NCI-H748 (cell line): ENCODE measurements around the gene LMAN2.
"Not testable (repeated sequence)": the region's sequence is repeated elsewhere in the genome, so short reads cannot be mapped to it uniquely, and the experiment has no call there.

ENCODE experiments used
- DNase-seq: peaks from one replicate; lab custom pipeline; 2025; ENCODE audit not compliant: unreplicated experiment; lab: John Stamatoyannopoulos, UW

LMAN2 gene

DNA sequence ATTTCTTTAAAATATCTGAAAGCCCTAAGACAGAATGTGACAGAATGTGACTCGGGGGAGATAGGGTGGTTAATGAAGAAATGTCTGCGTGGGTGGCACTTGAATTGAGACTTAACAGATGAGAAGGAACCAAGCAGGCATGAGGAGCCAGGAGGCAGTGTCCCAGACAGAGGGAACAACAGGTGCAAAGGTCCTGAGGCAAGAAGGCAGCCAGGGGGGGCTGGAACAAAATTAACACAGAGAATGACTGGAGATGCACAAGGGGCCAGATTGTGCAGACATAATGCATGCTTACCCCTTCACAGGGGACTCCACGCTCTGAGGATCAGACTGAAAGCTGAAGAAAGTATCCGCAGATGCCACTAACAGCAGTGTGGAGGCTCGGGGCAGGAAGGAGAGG is 1.7 kb downstream of the LMAN2 start:
- no peak for DNase-seq

DNA sequence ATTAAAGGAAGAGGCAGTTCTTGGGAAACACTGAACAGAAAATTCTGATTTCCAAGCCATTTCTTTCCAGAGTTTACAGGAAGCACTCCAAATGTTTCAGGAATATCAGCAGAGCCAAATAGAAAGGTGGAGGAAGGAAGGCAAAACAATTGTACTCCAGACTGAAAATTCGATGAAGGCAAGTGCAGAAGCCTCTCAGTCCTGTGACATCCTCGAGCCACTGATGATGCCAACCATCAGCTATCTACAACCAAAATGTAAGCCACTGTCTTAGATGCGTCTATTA is 2.2 kb downstream of the LMAN2 start:
- DNase-seq = no peak

DNA sequence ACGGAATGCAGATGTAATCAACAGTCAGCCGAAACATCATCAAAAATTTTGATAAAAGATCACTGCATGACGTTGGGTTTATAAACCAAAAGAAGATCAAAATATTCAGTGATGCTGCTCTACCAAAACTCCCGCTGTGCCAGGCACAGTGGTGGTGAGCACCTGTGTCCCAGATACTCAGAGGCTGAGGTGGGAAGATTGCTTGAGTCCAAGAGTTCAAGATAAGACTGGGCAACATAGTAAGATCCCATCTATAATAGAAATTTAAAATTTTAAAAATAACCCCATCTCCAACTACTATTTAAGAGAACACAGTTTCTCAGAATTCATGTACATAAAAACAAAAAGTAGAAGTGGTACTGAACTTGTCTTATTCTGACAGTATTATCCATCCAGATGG is 3.8 kb downstream of the LMAN2 start:
- no peak for DNase-seq

DNA sequence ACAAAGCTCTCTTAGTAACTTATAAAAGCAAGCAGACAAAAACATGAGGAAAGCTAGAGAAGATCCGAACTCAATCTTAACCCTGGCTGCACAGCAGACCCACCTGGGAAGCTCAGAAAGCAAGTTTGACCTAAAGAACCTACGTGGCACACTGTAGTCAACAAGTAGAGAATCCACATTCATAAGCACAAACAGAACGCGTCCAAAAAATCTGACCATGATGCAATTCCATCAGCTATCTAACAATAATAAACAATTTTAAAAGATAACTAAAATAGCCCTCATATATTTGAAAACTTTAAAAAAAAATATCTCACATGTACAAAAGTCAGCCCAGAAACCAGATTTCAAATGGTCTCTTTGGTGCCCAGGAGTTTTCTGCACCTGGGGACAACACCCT is 4.6 kb downstream of the LMAN2 start:
- no peak for DNase-seq

DNA sequence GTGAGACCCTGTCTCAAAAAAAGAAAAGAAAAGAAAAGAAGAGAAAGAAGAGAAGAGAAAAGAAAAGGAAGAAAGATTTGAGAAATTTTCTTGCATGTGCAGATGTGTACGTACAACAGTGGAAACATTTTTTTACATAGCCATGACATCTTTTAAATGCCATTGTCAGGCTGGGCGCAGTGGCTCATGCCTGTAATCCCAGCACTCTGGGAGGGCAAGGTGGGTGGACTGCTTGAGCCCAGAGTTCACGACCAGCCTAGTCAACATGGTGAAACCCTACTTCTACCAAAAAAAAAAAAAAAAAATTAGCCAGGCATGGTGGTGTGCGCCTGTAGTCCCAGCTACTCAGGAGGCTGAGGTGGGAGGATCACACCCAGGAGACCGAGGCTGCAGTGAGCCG is 6.6 kb downstream of the LMAN2 start:
- DNase-seq = no peak

DNA sequence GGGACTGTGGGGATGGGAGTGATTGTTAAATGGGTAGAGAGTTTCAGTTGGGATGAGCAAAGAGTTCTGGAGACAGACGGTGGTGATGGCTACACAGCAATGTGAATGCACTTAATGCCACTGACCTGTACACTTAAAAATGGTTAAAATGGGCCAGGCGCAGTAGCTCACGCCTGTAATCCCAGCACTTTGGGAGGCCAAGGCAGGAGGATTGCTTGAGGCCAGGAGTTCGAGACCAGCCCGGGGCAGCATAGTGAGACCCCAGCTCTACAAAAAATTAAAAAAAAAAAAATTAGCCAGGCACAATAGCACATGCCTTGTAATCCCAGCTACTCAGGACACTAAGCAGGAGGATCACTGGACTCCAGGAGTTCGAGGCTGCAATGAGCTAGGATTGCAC is 7.7 kb downstream of the LMAN2 start:
- no peak for DNase-seq

DNA sequence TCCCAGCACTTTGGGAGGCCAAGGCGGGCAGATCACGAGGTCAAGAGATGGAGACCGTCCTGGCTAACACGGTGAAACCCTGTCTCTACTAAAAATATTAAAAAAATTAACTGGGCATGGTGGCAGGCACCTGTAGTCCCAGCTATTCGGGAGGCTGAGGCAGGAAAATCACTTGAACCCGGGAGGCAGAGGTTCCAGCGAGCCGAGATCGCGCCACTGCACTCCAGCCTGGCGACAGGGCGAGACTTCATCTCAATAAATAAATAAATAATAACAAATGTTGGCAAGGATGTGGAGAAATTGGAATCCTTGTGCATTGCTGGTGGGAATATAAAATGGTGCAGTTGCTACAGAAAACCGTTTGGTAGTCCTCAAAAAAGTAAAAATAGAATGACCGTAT is 8.5 kb downstream of the LMAN2 start:
- DNase-seq = not testable (repeated sequence)

DNA sequence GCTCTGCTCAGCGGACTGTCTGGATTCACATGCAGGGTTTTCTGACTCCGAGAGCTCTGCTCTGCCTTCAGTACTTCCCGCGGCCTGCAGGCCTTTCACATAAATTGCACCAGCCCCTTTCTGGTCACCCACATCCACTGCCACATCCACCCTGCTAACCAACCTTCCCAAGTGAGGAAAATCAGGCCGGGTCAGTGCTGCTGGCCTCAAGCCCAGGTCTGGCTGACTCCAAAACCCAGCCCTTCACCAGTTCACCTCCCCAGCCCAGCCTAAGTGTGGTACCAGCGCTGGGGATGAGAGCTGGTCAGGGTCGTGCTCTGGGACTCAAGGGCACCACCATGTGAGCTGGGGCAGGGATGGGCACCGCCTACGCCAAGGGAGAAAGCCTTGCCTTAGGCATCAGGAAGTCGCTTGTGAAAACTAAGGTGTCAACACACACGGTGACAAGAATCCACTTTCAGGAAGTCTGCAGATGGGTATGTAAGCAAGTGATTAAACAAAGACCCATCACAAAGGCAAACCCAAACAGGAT is 12.3 kb downstream of the LMAN2 start:
- DNase-seq = no peak

DNA sequence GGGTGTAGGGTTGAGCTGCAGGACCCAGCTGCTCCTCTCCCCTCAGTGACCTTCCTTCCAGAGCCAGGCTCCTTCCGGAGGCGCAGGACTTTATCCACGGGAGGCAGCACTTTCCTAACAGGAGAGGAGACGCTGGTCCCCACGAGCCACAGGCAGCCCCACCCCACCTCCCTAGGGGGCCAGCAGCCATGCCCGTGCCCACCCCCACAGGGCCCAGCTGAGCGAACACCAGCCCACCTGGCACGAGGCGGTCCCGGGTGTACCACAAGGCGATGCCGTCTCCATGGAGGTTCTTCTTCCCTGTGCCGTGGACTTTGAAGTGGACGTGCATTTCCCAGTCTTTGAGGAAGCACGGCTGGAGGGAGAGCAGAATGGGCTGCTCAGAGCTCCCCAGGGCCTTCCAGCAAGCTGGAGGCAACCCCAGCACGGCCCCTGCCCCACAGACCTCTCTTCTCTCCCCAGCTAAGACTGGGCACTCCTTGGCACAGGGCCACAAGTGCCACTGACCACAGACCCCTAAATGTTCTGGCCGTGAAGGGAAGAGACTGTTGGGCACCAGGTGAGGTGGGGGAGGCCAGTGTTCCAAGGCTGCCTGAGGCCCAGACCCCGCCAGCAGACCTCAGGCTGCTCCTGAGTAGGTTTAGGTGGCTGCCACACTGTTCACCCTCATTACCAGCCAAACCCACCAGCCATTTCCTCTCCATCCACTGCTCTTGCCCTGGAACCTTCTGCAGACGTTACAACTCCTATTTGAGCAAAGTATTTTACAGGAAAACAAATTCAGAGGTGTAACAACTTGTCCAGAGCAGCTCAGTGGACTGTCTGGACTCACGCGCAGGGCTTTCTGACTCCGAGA is 13.0 kb downstream of the LMAN2 start:
- DNase-seq = no peak

DNA sequence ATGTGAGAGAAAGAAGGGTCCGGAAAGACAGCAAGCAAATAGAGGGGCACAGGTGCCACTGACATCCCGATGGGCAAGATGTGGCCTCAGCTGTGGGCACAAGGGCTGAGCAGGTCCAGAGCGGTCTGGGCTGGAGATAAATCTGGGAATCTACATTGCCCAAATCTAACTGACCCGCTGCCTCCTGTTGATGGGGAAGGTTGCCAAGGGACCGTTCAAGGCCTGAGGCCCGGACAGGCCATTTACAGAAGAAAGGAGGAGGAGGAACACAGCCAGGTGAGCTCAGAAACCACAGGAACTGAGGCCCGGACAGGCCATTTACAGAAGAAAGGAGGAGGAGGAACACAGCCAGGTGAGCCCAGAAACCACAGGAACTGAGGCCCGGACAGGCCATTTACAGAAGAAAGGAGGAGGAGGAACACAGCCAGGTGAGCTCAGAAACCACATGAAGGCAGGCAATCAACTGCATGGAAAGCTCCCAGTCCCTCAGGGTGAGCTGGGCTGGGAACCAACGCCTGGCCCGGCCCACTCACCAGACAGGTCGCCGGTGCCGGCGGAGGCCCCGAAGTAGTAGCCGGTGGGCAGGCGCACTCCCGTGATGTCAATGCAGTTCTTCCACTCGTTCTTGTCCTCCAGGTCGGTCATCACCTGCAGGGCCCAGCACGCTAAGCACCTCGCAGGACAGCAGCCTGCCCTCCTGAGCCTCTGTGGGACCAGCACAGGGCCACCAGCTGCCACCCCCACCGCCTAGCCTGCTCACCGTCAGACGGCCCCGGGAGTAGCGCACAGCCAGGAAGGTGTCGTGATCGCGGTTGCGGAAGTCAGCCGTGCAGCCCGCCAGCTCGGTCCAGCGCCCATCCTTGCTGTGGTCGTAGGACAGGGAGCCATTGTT is 14.6 kb downstream of the LMAN2 start:
- no peak for DNase-seq

DNA sequence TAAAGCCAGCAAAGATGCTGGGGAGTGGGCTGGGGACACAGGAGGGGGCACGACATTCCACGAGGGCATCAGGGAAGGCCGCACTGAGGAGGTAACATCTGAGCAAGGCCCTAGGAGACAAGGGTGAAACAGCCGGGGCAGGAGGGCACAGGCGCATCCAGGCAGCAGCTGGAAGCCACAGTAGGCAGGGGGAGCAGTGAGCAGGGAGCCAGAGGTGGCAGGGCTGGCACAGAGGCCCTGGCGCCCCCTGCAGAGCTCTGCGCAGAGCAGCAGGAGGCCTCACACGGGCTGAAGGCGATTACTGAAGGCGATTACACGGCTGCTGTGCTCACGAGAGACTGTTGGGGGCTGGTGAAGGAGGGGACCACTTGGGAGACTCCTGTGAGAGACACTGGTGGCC is 15.4 kb downstream of the LMAN2 start:
- no peak for DNase-seq

DNA sequence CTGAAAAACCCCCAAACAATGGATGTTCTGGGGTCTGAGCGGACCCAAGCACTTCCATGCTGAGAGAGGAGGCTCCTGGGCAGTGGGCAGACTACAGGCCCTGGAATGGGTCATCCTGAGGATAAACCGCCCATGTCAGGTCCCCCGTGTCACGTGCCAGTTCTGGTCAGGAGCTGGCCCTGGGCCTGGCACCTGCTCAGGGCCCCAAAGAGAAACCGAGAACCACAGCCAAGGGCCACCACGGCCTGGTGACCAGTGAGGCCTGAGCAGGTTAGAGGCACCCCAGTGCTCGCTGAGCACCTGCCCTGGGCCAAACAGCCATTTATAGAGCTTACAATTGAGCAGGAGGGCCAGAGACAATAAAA is 15.8 kb downstream of the LMAN2 start:
- no peak for DNase-seq

DNA sequence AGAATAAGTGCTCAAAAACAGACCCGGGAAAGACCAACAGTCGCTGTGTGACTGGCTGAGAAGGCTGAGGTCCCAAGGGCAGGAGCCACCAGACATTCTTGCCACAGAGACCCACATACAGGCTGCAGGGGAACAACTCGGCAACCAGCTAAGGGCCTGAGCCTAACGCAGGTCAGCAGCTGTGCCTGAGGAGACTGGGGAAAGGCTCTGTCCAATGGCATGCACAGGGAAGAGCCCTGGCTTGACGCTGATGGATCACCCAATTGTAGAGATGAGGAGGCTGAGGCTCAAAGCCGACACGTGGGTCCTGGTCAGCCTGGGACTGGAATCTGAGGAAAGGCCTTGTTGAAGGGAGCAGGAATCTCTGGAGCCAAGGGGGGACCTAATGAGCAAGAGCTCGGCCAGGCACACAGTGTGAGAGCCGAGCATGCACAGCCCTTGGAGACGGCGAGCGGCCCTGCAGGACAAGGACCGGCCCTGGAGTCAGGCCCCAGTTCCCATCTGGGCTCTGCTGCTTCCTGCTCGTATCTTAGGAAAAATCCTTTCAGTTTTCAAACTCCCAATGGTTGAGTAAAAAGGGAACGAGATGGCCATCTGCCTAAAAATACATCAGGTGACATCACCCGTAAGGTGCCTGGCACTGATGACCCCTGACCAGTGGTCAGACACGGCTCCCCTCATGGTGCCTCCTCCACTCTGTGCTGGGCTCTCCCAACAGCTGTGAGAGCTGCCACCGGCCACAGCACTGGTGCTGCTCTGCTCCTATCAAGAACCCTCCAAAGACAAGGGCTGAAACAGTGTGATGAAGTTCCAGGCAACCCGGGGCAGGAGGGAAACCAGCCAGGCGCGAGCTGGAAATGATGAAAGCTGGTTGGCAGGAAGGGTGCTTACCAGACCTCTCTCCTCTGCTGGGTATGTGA is 16.4 kb downstream of the LMAN2 start:
- no peak for DNase-seq

DNA sequence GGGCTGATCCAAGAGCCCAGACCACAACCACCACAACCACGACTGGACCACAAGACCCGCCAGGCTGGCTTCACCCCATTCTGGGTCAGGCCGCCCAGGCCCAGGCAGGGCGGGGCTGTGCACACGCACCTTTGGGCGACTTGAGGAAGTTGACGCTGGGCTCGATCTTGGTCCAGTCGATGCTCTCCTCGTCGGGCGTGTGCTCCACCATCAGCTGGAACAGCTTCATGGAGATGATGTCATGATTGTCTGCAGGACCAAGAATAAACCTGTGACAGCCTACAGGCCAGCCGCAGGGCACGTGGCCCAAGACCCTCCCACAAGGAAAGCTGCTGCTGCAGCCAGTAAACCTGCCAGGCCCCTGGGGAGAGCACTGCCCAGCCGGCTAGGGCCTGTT is 17.3 kb downstream of the LMAN2 start:
- DNase-seq = no peak

DNA sequence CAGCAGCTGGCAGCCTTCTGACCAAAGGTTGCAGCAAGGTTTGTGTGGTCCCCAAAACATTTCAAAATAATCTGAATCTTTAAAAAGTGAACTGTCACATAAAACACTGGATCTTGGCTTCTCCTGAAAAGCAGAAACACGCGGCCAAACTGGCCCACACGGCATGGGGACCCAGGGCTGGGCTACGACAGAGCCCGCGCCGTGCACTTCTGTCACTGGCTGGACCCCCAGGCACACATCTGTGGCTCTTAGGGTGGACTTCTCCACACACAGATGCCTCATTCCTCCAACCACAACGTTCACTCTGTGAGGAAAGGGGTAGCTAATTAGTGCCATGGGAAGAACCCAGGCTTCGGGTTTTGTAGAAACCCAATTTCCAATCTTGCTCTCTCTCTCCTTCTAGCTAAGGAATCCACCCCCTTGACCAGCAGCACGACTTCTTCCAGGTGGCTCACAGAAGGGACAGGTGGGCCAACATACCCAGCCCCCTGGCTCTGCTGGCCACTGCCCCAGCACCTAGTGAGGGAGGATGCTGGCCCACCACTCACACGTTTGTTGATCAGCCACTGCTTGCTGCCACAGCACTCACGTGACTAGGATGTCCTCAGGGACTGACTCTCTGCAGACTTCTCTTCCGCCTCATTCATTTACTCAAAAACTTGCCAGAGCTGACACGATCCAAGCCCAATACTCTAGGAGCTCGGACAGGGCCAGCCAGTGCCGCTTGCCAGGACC is 17.9 kb downstream of the LMAN2 start:
- no peak for DNase-seq

DNA sequence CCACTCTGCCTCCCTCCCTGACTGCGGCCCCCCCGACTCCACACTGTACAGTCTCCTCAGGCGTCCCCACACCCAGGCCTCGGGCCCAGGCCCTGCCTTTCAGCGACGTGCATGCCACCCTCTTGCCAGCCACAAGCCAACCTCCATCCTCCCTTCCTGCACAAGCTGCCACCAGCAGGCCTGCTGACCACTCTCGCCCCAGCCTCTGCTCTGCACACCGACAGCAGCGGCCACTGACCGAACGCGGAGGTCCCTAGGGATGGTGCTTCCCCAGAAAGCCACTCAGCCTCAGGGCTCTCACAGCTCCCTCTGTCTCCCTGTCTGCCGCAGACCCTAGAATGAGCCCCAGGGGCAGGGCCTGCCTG is 18.6 kb downstream of the LMAN2 start:
- DNase-seq = no peak

DNA sequence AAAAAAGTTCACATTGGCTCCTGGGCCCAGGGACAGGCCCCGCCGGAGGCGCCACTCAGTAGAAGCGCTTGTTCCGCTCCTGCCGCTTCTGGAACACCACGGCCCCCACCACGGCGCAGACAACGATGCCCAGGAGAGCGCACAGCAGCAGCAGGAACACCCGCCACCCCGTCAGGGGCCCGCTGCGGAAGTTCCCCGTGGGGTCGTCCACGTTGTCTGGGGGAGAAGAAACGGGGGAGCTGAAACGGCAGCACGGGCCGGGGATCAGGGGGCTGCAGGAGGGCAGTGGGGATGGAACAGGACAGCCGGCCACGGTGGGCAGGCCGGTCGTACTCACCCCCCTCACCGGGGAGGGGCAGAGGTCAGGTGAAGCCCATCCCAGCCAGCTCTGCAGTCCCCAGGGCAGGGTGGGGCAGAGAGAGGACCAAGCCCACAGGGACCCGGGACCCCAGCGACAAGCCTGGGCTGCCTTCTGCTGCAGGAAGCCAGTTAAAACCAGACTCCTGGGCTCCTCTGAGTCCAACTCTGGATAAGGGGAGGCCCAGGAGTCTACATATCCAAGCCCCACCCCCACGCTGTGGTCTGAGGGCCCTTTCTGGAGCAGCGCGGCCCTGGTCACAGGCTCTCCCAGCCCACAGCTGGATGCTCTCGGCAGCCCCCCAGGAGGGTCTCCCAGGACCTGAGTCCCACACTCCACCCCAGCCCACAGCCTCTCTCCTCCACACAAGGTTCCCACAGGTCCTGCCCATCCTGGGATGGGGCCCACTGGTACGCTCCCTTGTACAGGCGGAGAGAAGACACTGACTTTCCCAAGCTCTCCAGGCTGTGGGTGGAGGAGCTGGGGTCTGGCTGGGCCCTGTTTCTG is 19.2 kb downstream of the LMAN2 start:
- no peak for DNase-seq

DNA sequence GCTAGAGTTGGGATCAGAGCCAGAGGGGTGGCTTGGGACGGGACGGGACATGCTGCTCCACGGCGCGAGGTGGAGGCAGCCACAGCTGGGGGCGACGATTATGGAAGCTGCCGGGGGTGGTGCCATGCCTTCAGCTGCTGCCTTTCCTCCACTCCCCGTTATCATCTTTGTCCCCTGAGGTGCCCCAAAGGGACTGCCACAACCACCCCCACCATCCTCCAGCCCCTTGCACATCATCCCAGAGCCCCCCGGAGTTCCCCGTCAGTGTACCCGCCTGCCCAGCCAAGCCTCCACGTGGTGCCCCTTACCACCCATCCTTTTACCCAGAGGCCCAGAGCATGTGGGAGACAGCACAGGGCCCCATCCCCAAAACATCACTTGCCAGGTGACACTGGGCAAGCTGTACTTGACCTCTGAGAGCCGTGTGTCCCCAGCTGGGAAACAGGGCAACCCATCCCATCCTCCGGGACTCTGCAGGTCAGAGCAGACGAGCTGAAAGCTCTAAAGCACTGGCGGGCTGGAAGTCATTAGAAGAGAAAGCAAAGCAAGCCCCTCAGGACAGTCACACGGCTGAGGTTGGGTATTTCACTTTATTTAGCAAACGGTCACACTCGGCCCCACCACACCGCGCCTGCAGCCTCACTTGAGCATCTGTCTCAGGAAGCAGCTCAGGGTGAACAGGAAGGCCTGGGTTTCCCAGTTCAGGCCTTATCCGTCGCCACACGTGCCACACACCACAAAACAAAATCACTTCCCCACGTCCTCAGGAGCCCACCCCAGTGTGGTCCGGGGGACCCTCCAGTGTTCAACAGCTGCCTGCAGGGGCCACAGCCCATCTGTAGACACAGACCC is 20.3 kb downstream of the LMAN2 start:
- DNase-seq = no peak

DNA sequence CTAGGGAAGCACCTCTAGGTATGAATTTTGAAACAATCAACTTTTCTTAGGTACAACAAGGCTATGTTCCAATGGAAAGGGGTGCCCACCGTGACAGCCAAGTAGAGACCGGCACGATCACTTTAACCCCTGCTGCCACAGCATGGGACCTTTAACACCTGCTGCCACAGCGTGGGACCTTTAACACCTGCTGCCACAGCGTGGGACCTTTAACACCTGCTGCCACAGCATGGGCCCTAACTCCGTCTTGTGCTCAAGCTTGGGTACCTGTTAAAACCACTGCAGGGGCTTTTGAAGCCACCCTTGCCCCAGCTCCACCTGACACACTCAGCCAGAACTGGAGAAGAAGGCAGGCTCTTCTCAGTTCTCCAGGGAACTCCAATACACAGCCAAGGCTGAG is 21.6 kb downstream of the LMAN2 start:
- DNase-seq = no peak
